OCI-LY1 (cell line): ENCODE measurements around the gene KRT35.

Experiments used
- CTCF ChIP-seq: fragments of 200-600 bp; sonication (generic), shearing (Covaris generic); IDR thresholded peaks from 2 replicates; pipeline ENCODE4 v1.5.1; 2017; ENCODE audit warnings: mild to moderate bottlenecking, antibody characterized with exemption, low read length, moderate library complexity, mixed read lengths
- EZH2 ChIP-seq: fragments of 200-600 bp; sonication (generic), shearing (Covaris generic); IDR thresholded peaks from 2 replicates; pipeline ENCODE4 v1.8.0; 2017; ENCODE audit warnings: borderline replicate concordance, mixed run types, mild to moderate bottlenecking, antibody characterized with exemption, low read length, moderate library complexity, mixed read lengths

GRCh38 chr17:41504246-41504977 lies 23.5 kb upstream of the KRT35 start:
- TF ChIP-seq CTCF (no peak), EZH2 (no peak)
